ENCODE measurements around the gene SHC4. TPM values are rescaled to one million over a fixed set of nuclear protein-coding genes. Genes with fewer than 3 reads are reported as not detected.

Gene SHC4
- total RNA-seq, 1 experiment from 2014 or later, result 0.44 TPM

- POLR2A ChIA-PET (ENCODE audit: unreplicated experiment), result no interaction called here
- Histone ChIP-seq H3K79me2 (ENCODE audit: low read depth) (no peaks in the 10 kb centered on the region), H4K20me1 (ENCODE audit: insufficient read depth) (no peaks in the 10 kb centered on the region), H3K27ac (no peak overlapping the region), H3K9me3 (ENCODE audit: insufficient read depth, low read depth) (no peaks in the 10 kb centered on the region), H3K4me1 (replicated peaks; ENCODE audit: insufficient read depth) (0 out of 2 replicates have a peak, but pooled peaks cover 4% of the 10 kb centered on the region), H3K9me2 (ENCODE audit: insufficient read depth) (no peaks in the 10 kb centered on the region), H3K27me3 (ENCODE audit: insufficient read depth, low read depth) (no peaks in the 10 kb centered on the region), H3F3A (ENCODE audit: insufficient read depth, low read depth) (no peaks in the 10 kb centered on the region), H3K36me3 (ENCODE audit: low read depth) (no peaks in the 10 kb centered on the region), H3K4me2 (no peak overlapping the region), H2AFZ (no peak overlapping the region), H3K4me3 (no peak overlapping the region)
- no peak for TF ChIP-seq CTCF (conservative IDR thresholded peaks at IDR 0.05)
- no peak for TF ChIP-seq EZH2 (IDR thresholded peaks at IDR 0.05; ENCODE audit: low read depth)
- DNase-seq, result no peak
- intact Hi-C loops (cut with micrococcal nuclease; ENCODE audit: unreplicated experiment), result no loop called here
- CTCF ChIA-PET, result no interaction called here
- no TSS peak for BruUV-seq (replicated peaks)
These were observed 111.8 kb downstream of the SHC4 start for GRCh38 chr15:48851956-48852355.

- POLR2A ChIA-PET (ENCODE audit: unreplicated experiment), result no interaction called here
- DNase-seq, result no peak
- no TSS peak for BruUV-seq (replicated peaks)
- 0 out of 2 replicates have a peak, but pooled peaks cover under 1% of the 10 kb centered on the region for H3K4me1 ChIP-seq (replicated peaks; ENCODE audit: insufficient read depth)
- H3K36me3 ChIP-seq (ENCODE audit: low read depth), result no peaks in the 10 kb centered on the region
- H3K4me3 ChIP-seq, result no peak overlapping the region
- no peak overlapping the region for H2AFZ ChIP-seq
- H3F3A ChIP-seq (ENCODE audit: insufficient read depth, low read depth), result no peaks in the 10 kb centered on the region
- no peaks in the 10 kb centered on the region for H3K79me2 ChIP-seq (ENCODE audit: low read depth)
- no peaks in the 10 kb centered on the region for H4K20me1 ChIP-seq (ENCODE audit: insufficient read depth)
- H3K27ac ChIP-seq, result no peak overlapping the region
- no peaks in the 10 kb centered on the region for H3K9me3 ChIP-seq (ENCODE audit: insufficient read depth, low read depth)
- TF ChIP-seq EZH2 (IDR thresholded peaks at IDR 0.05; ENCODE audit: low read depth), result no peak
- no peak for TF ChIP-seq CTCF (conservative IDR thresholded peaks at IDR 0.05)
- CTCF ChIA-PET, result no interaction called here
- H3K27me3 ChIP-seq (ENCODE audit: insufficient read depth, low read depth), result no peaks in the 10 kb centered on the region
- intact Hi-C loops (cut with micrococcal nuclease; ENCODE audit: unreplicated experiment), result no loop called here
- no peak overlapping the region for H3K4me2 ChIP-seq
- H3K9me2 ChIP-seq (ENCODE audit: insufficient read depth), result no peaks in the 10 kb centered on the region
These were observed 113.1 kb downstream of the SHC4 start for GRCh38 chr15:48850648-48851047.

- Histone ChIP-seq H3K4me2 (no peak overlapping the region), H3K9me2 (ENCODE audit: insufficient read depth) (no peaks in the 10 kb centered on the region), H2AFZ (no peak overlapping the region), H3K27me3 (ENCODE audit: insufficient read depth, low read depth) (no peaks in the 10 kb centered on the region), H3F3A (ENCODE audit: insufficient read depth, low read depth) (no peaks in the 10 kb centered on the region), H3K36me3 (ENCODE audit: low read depth) (no peaks in the 10 kb centered on the region), H3K4me1 (replicated peaks; ENCODE audit: insufficient read depth) (no peaks in the 10 kb centered on the region), H3K79me2 (ENCODE audit: low read depth) (no peaks in the 10 kb centered on the region), H3K9me3 (ENCODE audit: insufficient read depth, low read depth) (no peaks in the 10 kb centered on the region), H3K27ac (no peak overlapping the region), H3K4me3 (no peak overlapping the region), H4K20me1 (ENCODE audit: insufficient read depth) (no peaks in the 10 kb centered on the region)
- BruUV-seq (replicated peaks), result no TSS peak
- TF ChIP-seq EZH2 (IDR thresholded peaks at IDR 0.05; ENCODE audit: low read depth), result no peak
- no peak for TF ChIP-seq CTCF (conservative IDR thresholded peaks at IDR 0.05)
- DNase-seq, result no peak
- CTCF ChIA-PET, result no interaction called here
- POLR2A ChIA-PET (ENCODE audit: unreplicated experiment), result no interaction called here
- intact Hi-C loops (cut with micrococcal nuclease; ENCODE audit: unreplicated experiment), result no loop called here
These were observed 118.6 kb downstream of the SHC4 start for GRCh38 chr15:48845123-48845522.

Measured in PC-9 (cell line).